ENCODE measurements around the gene KIAA1755.
"Not testable (repeated sequence)": the region's sequence is repeated elsewhere in the genome, so short reads cannot be mapped to it uniquely, and the experiment has no call there.

DNA sequence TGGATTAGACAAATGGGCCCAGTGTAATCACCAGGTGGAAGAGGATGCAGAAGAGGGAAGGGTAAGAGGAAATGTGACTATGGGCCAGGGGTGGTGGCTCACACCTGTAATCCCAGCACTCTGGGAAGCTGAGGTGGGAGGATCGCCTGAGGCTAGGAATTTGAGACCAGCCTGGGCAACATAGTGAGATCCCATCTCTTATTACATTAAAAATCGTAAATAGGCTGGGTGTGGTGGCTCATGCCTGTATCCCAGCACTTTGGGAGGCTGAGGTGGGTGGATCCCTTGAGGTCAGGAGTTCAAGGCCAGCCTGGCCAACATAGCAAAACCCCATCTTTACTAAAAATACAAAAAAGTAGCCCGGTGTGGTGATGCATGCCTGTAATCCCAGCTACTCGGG is 12.8 kb downstream of the KIAA1755 start:
- TF ChIP-seq, protein P1, sequence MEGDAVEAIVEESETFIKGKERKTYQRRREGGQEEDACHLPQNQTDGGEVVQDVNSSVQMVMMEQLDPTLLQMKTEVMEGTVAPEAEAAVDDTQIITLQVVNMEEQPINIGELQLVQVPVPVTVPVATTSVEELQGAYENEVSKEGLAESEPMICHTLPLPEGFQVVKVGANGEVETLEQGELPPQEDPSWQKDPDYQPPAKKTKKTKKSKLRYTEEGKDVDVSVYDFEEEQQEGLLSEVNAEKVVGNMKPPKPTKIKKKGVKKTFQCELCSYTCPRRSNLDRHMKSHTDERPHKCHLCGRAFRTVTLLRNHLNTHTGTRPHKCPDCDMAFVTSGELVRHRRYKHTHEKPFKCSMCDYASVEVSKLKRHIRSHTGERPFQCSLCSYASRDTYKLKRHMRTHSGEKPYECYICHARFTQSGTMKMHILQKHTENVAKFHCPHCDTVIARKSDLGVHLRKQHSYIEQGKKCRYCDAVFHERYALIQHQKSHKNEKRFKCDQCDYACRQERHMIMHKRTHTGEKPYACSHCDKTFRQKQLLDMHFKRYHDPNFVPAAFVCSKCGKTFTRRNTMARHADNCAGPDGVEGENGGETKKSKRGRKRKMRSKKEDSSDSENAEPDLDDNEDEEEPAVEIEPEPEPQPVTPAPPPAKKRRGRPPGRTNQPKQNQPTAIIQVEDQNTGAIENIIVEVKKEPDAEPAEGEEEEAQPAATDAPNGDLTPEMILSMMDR (IDR thresholded peaks at IDR 0.05 in 2 of 3, conservative IDR thresholded peaks at IDR 0.05 in 1 of 3; ENCODE audit: control insufficient read depth in 2 of 3, extremely low read depth in 1 of 3, insufficient read depth in 1 of 3, low read depth in 3 of 3, low read length in 3 of 3): not testable (repeated sequence)
- TF ChIP-seq EZH2 (IDR thresholded peaks at IDR 0.05; ENCODE audit: borderline replicate concordance, control insufficient read depth, low read depth, low read length); ZSCAN29 (IDR thresholded peaks at IDR 0.05); EP300 (IDR thresholded peaks at IDR 0.05; ENCODE audit: borderline replicate concordance in 1 of 2, control insufficient read depth in 1 of 2, low read depth in 2 of 2, low read length in 2 of 2); SMC3 (IDR thresholded peaks at IDR 0.05; ENCODE audit: borderline replicate concordance, low read length): not testable (repeated sequence)
- TF ChIP-seq, protein P2, sequence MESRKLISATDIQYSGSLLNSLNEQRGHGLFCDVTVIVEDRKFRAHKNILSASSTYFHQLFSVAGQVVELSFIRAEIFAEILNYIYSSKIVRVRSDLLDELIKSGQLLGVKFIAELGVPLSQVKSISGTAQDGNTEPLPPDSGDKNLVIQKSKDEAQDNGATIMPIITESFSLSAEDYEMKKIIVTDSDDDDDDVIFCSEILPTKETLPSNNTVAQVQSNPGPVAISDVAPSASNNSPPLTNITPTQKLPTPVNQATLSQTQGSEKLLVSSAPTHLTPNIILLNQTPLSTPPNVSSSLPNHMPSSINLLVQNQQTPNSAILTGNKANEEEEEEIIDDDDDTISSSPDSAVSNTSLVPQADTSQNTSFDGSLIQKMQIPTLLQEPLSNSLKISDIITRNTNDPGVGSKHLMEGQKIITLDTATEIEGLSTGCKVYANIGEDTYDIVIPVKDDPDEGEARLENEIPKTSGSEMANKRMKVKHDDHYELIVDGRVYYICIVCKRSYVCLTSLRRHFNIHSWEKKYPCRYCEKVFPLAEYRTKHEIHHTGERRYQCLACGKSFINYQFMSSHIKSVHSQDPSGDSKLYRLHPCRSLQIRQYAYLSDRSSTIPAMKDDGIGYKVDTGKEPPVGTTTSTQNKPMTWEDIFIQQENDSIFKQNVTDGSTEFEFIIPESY (IDR thresholded peaks at IDR 0.05): not testable (repeated sequence)
- TF ChIP-seq, protein P3, sequence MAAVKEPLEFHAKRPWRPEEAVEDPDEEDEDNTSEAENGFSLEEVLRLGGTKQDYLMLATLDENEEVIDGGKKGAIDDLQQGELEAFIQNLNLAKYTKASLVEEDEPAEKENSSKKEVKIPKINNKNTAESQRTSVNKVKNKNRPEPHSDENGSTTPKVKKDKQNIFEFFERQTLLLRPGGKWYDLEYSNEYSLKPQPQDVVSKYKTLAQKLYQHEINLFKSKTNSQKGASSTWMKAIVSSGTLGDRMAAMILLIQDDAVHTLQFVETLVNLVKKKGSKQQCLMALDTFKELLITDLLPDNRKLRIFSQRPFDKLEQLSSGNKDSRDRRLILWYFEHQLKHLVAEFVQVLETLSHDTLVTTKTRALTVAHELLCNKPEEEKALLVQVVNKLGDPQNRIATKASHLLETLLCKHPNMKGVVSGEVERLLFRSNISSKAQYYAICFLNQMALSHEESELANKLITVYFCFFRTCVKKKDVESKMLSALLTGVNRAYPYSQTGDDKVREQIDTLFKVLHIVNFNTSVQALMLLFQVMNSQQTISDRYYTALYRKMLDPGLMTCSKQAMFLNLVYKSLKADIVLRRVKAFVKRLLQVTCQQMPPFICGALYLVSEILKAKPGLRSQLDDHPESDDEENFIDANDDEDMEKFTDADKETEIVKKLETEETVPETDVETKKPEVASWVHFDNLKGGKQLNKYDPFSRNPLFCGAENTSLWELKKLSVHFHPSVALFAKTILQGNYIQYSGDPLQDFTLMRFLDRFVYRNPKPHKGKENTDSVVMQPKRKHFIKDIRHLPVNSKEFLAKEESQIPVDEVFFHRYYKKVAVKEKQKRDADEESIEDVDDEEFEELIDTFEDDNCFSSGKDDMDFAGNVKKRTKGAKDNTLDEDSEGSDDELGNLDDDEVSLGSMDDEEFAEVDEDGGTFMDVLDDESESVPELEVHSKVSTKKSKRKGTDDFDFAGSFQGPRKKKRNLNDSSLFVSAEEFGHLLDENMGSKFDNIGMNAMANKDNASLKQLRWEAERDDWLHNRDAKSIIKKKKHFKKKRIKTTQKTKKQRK (IDR thresholded peaks at IDR 0.05; ENCODE audit: low read depth, low read length): not testable (repeated sequence)

Data from GM12878 (cell line).